ENCODE data around the gene NOS2.
A peak's percentile ranks its signal among the peaks of the same experiment; 100 is the strongest.
"Not testable (repeated sequence)": the region's sequence is repeated elsewhere in the genome, so short reads cannot be mapped to it uniquely, and the experiment has no call there.

The NOS2 gene

DNA sequence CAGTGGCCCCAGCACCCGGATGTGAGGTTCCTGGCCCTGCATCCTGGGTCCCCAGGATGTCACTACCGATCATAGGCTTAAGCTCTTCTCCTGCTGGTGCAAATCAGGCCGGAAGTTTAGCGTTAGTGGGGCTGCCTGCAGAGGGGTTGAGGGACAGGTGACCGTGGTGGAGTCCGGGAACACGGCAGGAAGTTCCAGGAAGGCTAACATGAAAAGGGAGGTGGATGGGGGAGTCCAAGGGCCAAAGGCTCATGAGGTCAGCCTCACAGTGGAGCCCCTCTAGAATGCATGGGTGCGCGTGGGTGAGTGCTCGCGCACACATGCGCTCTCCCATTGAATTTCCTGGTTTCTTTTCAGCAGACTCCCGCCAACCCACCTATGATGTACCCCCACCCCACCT is 46.6 kb downstream of the NOS2 start:
- not testable (repeated sequence) for DNase-seq (ENCODE audit: low spot score)

DNA sequence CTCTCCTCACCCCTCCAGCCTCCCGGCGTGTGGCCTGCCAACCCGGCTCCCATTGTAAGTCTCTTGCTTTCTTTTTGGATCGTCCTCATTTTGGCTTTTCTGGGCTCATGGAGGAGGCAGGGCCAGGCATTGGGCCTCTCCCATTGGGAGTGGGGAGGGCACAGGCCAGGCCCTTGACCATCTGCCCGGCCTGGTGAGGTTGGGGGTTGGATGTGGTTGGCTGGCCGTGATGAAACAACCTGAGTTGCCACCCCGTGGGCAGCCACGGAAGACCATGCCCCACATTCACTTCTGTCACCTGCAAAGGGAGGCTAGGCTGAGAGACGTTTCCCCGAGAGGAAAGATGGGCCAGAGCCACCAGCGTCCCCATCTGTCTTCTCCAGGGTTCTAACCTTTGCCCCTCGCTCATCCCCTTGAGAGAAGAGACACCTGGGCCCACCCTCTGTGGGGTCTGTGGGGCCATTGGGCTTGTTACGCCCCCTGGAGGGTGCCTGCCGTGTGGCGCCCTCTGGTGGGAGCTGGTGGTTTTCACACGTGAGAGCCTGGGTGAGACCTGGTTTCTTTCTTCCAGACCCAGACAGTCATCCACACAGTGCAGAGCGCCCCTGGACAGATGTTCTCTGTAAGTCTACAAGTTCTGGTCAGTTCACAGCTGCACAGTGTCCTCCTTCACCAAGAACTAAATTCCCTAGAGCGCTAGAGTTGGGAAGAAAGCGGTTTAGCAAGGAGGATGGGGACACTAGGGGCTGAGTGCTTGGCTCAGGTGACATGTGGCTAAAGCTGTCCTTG is 47.3 kb downstream of the NOS2 start:
- DNase-seq (ENCODE audit: low spot score), result not testable (repeated sequence)

DNA sequence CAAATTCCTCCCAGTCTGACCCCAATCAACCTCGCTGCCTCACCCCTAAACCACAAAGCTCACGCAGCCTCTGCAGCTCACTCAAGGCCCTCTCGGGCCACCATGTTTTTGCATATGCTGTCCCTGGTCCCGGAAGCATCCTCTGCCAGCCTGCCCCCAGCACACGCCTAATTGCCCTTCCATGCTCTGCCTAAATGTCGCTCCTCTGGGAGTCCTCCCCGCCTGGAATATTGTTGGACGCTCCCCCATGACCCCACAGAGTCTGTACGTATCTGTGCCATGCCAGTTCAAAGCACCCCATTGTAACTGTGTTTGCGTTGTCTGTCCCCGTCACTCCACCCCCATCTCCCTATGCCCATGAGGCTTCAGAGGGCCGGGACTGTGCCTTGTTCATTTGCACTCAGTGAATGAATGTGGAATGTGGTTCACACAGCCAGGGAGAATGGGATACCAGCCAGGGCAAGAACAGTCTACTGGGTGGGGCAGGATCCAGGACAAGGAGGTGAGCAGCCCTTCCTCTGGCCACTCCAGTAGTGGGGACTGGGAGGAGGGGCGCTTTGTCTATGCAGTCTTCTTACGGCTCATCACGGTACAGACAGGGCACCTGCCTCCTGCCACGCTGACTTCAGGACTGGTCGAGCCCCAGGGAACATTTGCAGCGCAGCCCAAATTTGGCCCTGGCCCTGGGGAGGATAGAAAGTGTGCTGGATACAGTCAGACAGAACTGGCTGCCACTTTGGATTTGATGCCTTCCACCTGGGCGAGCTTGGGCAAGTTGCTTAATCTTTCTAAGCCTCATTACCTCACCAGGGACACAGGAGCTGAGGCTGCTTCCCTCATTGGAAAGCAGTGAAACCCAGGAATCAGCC is 48.5 kb downstream of the NOS2 start:
- DNase-seq (ENCODE audit: low spot score), result no peak

DNA sequence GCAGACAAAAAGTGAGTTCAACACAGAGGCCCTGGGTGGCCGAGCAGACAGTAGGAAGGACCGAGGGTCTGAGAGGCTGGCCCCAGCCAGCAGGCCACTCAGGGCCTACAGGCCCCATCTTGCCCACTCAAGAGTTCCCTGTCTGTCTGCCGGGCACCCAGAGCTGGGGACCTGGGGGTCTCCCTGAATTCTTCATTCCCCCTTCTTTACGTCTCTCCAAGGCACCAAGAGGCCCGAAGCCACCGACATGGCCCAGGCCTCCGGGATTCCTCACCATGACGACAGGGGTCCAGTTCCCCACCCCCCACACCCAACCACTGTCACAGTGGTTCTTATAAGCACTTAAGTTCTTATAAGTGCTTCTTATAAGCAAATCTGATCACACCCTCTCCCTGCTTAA is 49.2 kb downstream of the NOS2 start:
- DNase-seq (ENCODE audit: low spot score), result no peak

DNA sequence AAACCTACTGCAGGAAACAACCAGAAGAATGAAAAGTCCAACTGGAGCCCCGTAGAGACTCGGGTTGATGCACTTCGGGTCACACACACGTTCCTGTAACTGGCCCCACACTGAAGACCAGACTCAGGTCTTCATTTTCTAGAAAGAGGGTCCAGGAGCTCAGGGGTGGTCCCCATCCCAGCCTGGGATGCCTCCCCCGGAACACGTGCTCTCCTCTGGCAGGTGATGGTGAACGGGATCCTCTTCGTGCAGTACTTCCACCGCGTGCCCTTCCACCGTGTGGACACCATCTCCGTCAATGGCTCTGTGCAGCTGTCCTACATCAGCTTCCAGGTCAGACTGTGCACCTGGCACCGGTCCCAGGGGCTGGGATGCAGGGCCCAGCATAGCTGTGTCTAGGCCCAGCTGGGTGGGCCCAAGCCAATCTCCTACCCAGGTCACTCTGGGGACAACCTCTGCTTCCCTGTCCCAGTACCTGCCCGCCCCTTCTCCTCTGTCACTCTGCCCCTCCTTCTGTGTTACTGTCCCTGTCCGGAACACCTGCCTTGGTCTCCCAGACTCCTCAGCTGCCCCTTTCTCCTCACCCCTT is 50.7 kb downstream of the NOS2 start:
- not testable (repeated sequence) for DNase-seq (ENCODE audit: low spot score)

DNA sequence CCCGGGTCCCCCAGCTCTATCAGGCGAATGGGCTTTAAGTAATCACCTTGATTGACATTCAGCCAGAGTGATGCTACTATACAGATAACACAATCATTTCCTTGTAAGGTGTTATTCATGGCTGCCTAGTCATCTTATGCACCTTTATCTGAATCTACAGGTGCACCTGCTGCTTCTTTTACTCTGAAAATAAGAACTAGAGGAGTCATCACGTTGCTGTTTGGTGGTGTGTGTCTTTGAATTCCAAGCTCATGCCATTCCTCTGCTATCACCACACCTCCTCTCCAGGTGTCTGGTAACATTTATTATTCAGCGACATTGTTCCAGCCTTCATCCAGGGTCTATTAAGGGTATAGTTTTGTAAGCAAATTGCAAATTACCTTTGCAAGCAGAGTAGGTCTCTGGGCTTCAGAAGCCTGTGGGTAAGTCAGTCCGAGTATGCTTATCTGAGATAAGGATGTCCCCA is 51.9 kb downstream of the NOS2 start:
- DNase-seq (ENCODE audit: low spot score), result no peak

DNA sequence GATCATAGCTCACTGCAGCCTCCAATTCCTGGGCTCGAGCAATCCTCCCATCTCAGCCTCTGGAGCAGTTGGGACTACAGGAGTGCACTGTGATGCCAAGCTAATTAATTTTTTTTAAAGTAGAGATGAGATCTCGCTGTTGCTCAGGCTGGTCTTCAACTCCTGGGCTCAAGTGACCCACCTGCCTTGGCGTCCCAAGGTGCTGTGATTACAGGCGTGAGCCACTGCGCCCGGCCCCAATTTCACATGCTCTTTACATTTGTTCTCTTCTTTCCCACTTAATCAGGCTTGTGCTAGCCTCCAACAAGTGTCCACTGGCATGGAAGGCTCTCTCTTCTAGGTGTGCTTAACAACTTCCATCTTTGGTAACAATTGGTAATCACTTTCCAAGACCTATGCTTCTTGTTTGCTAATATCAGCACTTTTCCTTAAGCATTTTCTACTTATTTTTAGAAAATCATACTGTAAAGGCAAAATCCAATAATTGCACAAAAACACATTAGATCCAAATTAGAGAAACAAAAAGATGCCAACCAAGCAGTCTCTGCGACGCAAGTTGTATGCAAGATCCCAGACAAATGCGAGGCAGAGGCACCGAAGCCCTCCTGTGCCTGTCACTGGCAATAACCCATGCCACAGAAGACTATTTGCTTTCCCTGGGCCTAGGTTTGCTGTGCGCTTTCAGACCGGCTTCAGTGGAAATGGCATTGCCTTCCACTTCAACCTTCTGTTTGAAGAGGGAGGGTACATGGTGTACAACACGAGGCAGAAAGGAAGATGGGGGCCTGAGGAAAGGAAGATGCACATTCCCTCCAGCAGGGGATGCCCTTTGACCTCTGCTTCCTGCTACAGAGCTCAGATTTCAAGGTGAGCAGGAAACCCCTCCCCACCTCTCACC is 52.6 kb downstream of the NOS2 start:
- DNase-seq (ENCODE audit: low spot score), result no peak

DNA sequence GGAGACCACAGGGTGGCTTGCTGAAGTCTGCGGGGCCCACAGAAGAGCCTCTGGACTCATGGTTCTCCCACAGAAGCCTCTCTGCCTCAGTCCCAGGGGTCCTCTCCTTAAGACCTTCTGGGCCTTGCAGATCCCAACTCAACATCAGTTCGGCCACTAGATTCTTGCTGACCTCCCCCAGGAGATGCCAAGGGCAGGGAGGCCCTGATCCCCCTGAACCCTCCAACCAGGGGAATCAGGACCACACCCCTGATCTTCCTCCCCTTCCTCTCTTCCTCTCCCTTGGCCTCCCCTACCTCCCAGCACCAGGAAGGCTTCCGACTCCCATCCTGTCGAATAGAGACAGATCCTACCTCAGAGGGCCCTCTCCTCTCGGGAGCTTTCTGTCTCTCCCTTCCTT is 53.4 kb downstream of the NOS2 start:
- no peak for DNase-seq (ENCODE audit: low spot score)

DNA sequence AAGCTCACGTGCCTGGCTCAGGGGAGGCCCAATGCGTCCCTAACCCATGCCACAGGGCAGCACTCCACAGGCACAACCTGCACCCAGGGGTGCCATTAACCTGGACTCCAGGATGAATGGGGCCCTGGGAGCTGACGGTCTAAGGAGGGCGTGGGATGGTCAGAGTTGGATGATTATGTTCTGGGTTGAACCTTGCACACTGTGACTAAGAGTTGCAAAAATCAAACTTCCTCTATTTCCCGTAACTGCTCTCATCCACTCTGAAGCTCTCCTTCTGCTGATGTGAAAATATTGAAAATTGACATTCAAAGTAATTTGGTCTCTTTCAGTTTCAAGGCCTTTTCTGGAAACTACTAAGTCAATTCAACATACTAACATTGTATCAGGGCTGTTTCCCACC is 54.0 kb downstream of the NOS2 start:
- not testable (repeated sequence) for DNase-seq (ENCODE audit: low spot score)

DNA sequence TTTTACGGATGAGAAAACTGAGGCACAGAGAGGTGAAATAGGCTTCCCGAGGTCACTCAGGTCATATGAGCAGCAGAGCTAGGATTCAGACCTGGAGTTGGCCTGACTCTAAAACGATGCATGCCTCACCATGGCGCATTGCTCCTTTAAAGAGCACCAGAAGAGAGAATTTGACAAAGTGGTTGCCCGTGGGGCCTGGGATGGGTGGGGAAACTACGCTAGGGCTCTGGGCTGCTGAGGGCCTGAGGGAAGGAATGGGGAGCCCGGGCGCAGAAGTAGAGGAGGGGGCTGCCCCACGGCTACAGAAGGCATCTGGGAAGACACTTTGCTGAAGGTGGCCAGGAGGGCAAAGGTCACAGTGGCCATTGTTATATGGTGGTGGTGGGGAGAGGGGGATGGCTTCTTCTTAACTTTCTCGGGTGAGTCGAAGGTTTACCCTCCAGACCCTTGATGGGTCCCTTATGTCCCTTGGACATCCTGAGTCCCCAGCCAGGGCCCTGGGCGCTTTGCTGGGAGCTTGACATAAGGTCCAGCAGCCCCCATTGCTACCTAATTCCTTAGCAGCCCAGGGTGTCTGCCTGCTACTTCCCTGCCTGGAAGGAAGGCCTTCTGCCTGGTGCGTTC is 55.0 kb downstream of the NOS2 start:
- not testable (repeated sequence) for DNase-seq (ENCODE audit: low spot score)

DNA sequence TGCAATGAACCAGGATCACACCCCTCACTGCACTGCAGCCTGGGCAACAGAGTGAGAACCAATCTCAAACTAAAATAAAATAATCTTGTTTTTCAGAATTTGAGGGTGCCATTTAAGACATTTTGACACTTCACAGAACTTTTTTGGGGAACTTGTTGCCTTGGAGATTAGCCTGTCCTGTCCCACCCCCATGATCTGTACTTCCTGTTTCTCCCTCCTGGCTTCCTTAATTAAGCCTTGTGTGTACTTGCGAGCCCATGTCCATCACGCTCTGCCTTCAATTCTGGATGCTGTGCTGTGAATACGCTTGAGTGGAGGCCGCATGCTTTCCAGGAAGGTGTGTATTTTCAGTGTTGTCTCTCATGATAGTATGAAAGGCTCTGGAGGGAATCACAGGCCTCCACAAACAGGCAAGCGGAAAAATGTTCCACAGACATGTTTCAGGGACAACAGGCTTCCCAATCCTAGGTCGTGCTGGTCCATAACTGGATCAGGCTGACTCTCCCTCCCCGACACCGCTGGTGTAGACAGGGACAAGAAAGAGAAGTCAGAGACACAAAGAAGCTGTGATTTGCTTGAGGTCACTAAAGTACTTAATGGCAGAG is 56.9 kb downstream of the NOS2 start:
- DNase-seq (ENCODE audit: low spot score), result peak; percentile 53

DNA sequence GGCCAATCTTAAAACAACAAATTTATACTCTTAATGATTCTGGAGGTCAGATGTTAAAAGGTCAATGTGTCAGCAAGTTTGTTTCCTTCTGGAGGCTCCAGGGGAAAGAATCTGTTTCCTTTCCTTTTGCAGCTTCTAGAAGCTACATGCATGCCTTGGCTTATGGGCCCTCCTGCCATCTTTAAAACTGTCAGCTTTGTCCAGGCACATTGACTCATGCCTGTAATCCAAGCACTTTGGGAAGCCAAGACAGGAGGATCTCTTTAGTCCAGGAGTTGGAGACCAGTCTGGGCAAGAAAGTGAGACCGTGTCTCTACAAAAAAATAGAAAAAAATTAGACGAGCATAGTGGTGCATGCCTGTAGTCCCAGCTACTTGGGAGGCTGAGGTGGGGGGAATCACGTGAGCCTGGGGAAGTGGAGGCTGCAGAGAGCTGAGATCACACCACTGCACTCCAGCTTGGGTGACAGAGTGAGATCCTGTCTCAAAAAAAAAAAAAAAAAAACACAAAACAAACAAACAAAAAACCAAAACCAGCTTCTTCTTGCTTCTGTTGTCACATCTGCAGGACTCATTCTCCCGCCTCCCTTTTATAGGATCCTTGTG is 58.3 kb downstream of the NOS2 start:
- no peak for DNase-seq (ENCODE audit: low spot score)

DNA sequence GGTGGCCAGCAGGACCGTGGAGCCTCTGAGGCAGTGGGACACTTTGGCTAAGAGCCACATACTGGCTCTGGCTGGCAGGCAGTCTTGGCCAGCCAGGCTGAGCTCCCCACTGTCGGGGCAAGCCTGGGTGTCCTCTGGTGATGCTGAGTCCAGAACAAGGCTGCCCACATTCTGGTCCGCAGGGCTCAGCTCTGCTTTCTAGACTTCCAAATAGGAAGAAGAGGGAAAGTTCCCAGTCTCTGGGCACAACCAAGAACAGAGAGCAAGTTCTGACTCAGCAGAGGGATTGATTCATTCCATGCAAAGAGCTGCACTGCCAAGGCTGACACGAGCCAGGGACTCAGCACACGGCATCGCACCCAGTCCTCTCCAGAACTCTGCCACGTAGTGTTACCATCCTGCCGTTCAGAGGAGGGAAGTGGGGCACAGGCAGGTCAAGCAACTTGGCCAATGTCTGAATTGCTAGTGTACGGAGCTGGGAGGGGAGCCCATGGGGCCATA is 58.9 kb downstream of the NOS2 start:
- no peak for DNase-seq (ENCODE audit: low spot score)

DNA sequence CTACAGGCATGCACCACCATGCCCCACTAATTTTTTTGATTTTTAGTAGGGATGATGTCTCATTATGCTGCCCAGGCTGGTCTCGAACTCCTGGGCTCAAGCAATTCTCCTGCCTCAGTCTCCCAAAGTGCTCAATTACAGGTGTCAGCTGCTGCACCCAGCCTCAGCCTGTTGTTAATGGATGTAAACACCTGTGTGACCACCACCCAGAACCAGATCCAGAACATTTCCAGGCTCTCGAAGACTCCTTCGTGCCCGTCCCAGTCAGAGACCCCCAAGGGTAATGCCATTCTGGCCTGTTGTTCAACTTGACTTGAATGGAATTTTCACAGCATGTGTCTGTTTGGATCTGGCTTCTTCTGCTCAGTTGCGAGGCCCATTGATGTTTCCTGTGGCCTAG is 59.8 kb downstream of the NOS2 start:
- DNase-seq (ENCODE audit: low spot score), result not testable (repeated sequence)

DNA sequence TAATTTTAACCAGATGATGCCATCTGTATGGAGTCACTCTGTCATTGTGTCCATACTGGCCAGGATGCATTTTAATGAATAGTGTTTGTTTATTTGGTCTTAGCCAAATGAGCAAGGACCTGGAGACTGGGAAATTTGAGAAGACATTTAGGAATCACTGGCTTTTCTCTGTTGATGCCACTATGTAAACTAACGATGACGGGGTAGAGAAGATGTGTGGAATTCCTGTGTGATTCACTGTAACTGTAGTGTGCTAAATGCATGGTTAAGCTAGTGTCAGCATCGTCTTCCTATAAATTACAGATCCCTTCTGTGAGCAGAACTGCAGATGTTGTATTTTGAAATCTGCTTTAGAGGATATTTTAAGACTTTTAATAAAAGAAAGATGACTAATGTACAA is 66.6 kb downstream of the NOS2 start:
- no peak for DNase-seq (ENCODE audit: low spot score)

DNA sequence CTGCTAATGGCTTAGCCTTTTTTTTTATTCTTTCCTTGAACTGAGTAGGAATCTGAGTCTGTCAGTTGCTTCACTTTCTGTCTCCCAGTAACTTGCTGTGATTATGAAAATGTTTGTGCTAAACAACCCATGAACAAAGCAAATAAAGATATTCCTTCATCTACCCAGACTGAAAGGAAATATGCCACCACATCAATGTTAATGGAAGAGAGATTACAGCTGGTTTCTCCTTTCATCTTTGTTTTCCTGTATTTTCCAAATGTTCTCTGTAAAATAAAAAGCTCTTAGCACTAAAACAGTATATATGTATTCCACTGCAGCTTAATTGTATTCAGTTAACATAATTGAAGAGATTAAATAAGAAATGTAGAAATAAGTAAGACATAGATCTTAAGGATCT is 67.6 kb downstream of the NOS2 start:
- DNase-seq (ENCODE audit: low spot score), result not testable (repeated sequence)

DNA sequence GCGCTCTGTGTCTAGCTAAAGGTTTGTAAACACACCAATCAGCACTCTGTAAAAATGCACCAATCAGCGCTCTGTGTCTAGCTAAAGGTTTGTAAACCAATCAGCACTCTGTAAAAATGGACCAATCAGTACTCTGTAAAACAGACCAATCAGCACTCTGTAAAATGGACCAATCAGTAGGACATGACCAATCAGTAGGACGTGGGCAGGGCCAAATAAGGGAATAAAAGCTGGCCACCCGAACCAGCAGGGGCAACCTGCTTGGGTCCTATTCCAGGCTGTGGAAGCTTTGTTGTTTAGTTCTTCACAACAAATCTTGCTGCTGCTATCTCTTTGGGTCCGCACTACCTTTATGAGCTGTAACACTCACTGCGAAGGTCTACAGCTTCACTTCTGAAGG is 74.3 kb downstream of the NOS2 start:
- DNase-seq (ENCODE audit: low spot score), result not testable (repeated sequence)

DNA sequence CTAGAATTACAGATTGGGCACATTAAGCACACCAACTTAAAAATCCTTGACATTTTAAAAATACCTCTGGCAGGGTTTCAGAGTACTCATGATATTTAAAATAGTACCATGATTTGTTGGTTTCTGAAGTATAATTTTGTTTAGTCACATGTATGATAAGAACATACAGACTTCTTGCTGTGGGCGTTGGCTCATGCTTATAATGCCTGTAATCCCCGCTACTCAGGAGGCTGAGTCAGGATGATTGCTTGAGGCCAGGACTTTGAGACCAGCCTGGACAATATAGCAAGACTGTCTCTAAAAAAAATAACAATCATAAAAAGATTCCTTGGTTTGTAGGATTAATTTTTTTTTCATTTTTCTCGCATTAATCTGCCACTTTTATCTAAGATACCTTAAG is 78.5 kb downstream of the NOS2 start:
- no peak for DNase-seq (ENCODE audit: low spot score)
